SKM-1 treated with dmso at 0.1 percent for 144 hours (cell line): Measurements from ENCODE around the gene ASIC1.

Source experiments
- DNase-seq: peaks from one replicate; lab custom pipeline; 2025; ENCODE audit not compliant: unreplicated experiment; lab: John Stamatoyannopoulos, UW

The ASIC1 gene

GRCh38 chr12:50105913-50106450, 48.6 kb downstream of the ASIC1 start:
- no peak for DNase-seq

- no peak for DNase-seq
Measured at GRCh38 chr12:50106907-50107306, 49.5 kb downstream of the ASIC1 start.

- DNase-seq, result no peak
Measured at GRCh38 chr12:50107416-50108268, 50.2 kb downstream of the ASIC1 start.

- DNase-seq, result no peak
Measured at GRCh38 chr12:50109319-50109718, 51.9 kb downstream of the ASIC1 start.

- DNase-seq, result peak; percentile 13
Measured at GRCh38 chr12:50110127-50110761, 52.8 kb downstream of the ASIC1 start.

- DNase-seq, result no peak
Measured at GRCh38 chr12:50110762-50111351, 53.5 kb downstream of the ASIC1 start.

GRCh38 chr12:50111395-50111692, 53.9 kb downstream of the ASIC1 start:
- no peak for DNase-seq

- peak; percentile 90 for DNase-seq
Measured at GRCh38 chr12:50111693-50112455, 54.5 kb downstream of the ASIC1 start, which contains the start of gene COX14. TSS of gene COX14 (plus strand) at chr12:50112236. CDS start at chr12:50120044, 7,808 bp downstream.

- no peak for DNase-seq
Measured at GRCh38 chr12:50112456-50113218, 55.2 kb downstream of the ASIC1 start.

- no peak for DNase-seq
Measured at GRCh38 chr12:50117057-50117622, 59.7 kb downstream of the ASIC1 start.

- no peak for DNase-seq
Measured at GRCh38 chr12:50119387-50119786, 62.0 kb downstream of the ASIC1 start.

- no peak for DNase-seq
Measured at GRCh38 chr12:50120521-50120920, 63.1 kb downstream of the ASIC1 start.

GRCh38 chr12:50120953-50121352, 63.6 kb downstream of the ASIC1 start:
- no peak for DNase-seq

- DNase-seq, result no peak
Measured at GRCh38 chr12:50121641-50122040, 64.2 kb downstream of the ASIC1 start.

GRCh38 chr12:50123203-50123602, 65.8 kb downstream of the ASIC1 start:
- DNase-seq, result no peak

GRCh38 chr12:50127546-50127945, 70.2 kb downstream of the ASIC1 start:
- DNase-seq, result no peak

GRCh38 chr12:50129290-50129689, 71.9 kb downstream of the ASIC1 start:
- no peak for DNase-seq

GRCh38 chr12:50132505-50133135, 75.2 kb downstream of the ASIC1 start:
- no peak for DNase-seq
